ENCODE results near the gene ZSCAN20.

The ZSCAN20 gene

GRCh38 chr1:33462405-33463164 lies 9.9 kb upstream of the ZSCAN20 start:
- Histone ChIP-seq H2AFZ (ENCODE audit: low read length) (no peak overlapping the region), H3K9me2 (replicated peaks; ENCODE audit: low read depth, low read length) (no peaks in the 10 kb centered on the region), H3K9me3 (ENCODE audit: insufficient read depth, low read depth, low read length) (no peaks in the 10 kb centered on the region), H3K4me1 (ENCODE audit: insufficient read depth, low read length, poor library complexity, severe bottlenecking) (no peaks in the 10 kb centered on the region), H3K79me2 (ENCODE audit: insufficient read depth, low read length) (no peaks in the 10 kb centered on the region), H4K20me1 (ENCODE audit: insufficient read depth, low read length, poor library complexity, severe bottlenecking) (no peaks in the 10 kb centered on the region), H3K4me3 (ENCODE audit: low read length, poor library complexity, severe bottlenecking) (no peak overlapping the region), H3F3A (ENCODE audit: low read depth) (no peaks in the 10 kb centered on the region), H3K36me3 (ENCODE audit: insufficient read depth, low read length) (no peaks in the 10 kb centered on the region), H3K9ac (ENCODE audit: low read depth, low read length, poor library complexity, severe bottlenecking) (no peak overlapping the region), H3K27me3 (ENCODE audit: insufficient read depth, low read length, poor library complexity, severe bottlenecking) (no peaks in the 10 kb centered on the region), H3K4me2 (ENCODE audit: low read depth, low read length, poor library complexity, severe bottlenecking) (no peak overlapping the region)
- no peak for TF ChIP-seq EZH2phosphoT487 (IDR thresholded peaks at IDR 0.05; ENCODE audit: borderline replicate concordance)
- TF ChIP-seq CTCF (conservative IDR thresholded peaks at IDR 0.05; ENCODE audit: low read length) = no peak

GRCh38 chr1:33464552-33464951 lies 7.9 kb upstream of the ZSCAN20 start:
- peaks cover 12% of the 10 kb centered on the region for H3K4me1 ChIP-seq (ENCODE audit: insufficient read depth, low read length, poor library complexity, severe bottlenecking)

DNA sequence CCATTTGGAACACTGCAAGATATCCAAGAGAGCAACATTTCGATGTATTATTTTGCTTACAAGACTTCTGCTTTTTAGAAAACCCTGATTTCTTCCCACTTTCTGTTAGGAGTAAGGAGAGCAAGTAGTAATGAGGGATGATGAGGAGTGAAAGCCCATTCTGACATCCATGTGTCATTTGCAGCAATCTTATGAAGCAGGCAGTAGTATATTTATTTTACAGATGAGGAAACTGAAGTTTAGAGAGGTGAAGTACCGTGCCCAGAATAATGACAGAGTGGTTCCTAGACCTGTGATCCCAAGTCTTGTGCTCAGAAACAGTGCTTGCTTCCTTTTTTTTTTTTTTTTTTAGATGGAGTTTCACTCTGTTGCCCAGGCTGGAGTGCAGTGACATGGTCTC lies 7.1 kb upstream of the ZSCAN20 start:
- peaks cover 20% of the 10 kb centered on the region for H3K4me1 ChIP-seq (ENCODE audit: insufficient read depth, low read length, poor library complexity, severe bottlenecking)
- no peaks in the 10 kb centered on the region for H3K9me2 ChIP-seq (replicated peaks; ENCODE audit: low read depth, low read length)
- no peaks in the 10 kb centered on the region for H3K36me3 ChIP-seq (ENCODE audit: insufficient read depth, low read length)
- no peak overlapping the region for H2AFZ ChIP-seq (ENCODE audit: low read length)
- no peak for TF ChIP-seq EZH2phosphoT487 (IDR thresholded peaks at IDR 0.05; ENCODE audit: borderline replicate concordance)
- TF ChIP-seq CTCF (conservative IDR thresholded peaks at IDR 0.05; ENCODE audit: low read length) = no peak
- H3K27me3 ChIP-seq (ENCODE audit: insufficient read depth, low read length, poor library complexity, severe bottlenecking) = no peaks in the 10 kb centered on the region
- H4K20me1 ChIP-seq (ENCODE audit: insufficient read depth, low read length, poor library complexity, severe bottlenecking) = no peaks in the 10 kb centered on the region
- H3K4me2 ChIP-seq (ENCODE audit: low read depth, low read length, poor library complexity, severe bottlenecking) = no peak overlapping the region
- H3K79me2 ChIP-seq (ENCODE audit: insufficient read depth, low read length) = no peaks in the 10 kb centered on the region
- H3K9ac ChIP-seq (ENCODE audit: low read depth, low read length, poor library complexity, severe bottlenecking) = no peak overlapping the region
- H3K9me3 ChIP-seq (ENCODE audit: insufficient read depth, low read depth, low read length) = no peaks in the 10 kb centered on the region
- H3F3A ChIP-seq (ENCODE audit: low read depth) = 0 out of 2 replicates have a peak, but pooled peaks cover 4% of the 10 kb centered on the region
- H3K4me3 ChIP-seq (ENCODE audit: low read length, poor library complexity, severe bottlenecking) = no peak overlapping the region

More at GRCh38 chr1:33464552-33464951, 7.9 kb upstream of the ZSCAN20 start:
- Histone ChIP-seq H3K9me2 (replicated peaks; ENCODE audit: low read depth, low read length) (no peaks in the 10 kb centered on the region), H3K36me3 (ENCODE audit: insufficient read depth, low read length) (no peaks in the 10 kb centered on the region), H3K9me3 (ENCODE audit: insufficient read depth, low read depth, low read length) (no peaks in the 10 kb centered on the region), H3K27me3 (ENCODE audit: insufficient read depth, low read length, poor library complexity, severe bottlenecking) (no peaks in the 10 kb centered on the region), H3K79me2 (ENCODE audit: insufficient read depth, low read length) (no peaks in the 10 kb centered on the region), H2AFZ (ENCODE audit: low read length) (no peak overlapping the region), H3K9ac (ENCODE audit: low read depth, low read length, poor library complexity, severe bottlenecking) (no peak overlapping the region), H3K4me3 (ENCODE audit: low read length, poor library complexity, severe bottlenecking) (no peak overlapping the region), H3F3A (ENCODE audit: low read depth) (no peaks in the 10 kb centered on the region), H4K20me1 (ENCODE audit: insufficient read depth, low read length, poor library complexity, severe bottlenecking) (no peaks in the 10 kb centered on the region), H3K4me2 (ENCODE audit: low read depth, low read length, poor library complexity, severe bottlenecking) (no peak overlapping the region)
- no peak for TF ChIP-seq EZH2phosphoT487 (IDR thresholded peaks at IDR 0.05; ENCODE audit: borderline replicate concordance)
- no peak for TF ChIP-seq CTCF (conservative IDR thresholded peaks at IDR 0.05; ENCODE audit: low read length)

All from Loucy (cell line).